Effector memory CD8-positive, alpha-beta T cell (primary cell): ENCODE data around the gene LYRM7.
A peak's percentile ranks its signal among the peaks of the same experiment; 100 is the strongest.
"Not testable (repeated sequence)": the region's sequence is repeated elsewhere in the genome, so short reads cannot be mapped to it uniquely, and the experiment has no call there.

Source experiments
- ATAC-seq: fragments of 150-1000 bp; cut with Tn5 transposase; replicated peaks from 2 replicates; pipeline ENCODE4 v1.10.0; 2021; ENCODE audit warnings: mild to moderate bottlenecking, moderate library complexity
- DNase-seq, 3 experiments: peaks; one replicate each; pipeline ENCODE4 v3.0.0; 2021
- H3K27ac Mint-ChIP-seq, 2 donors: one replicate each; pipeline ENCODE4 v1.8.0; 2022; ENCODE audit warnings: mild to moderate bottlenecking in 2 of 2, mixed read lengths in 2 of 2, moderate library complexity in 2 of 2
- H3K27me3 Mint-ChIP-seq, 2 donors: one replicate each; pipeline ENCODE4 v1.8.0; 2022; ENCODE audit warnings: mixed read lengths in 2 of 2
- H3K36me3 Mint-ChIP-seq: one replicate; pipeline ENCODE4 v1.8.0; 2022; ENCODE audit warnings: mild to moderate bottlenecking, moderate library complexity, mixed read lengths; ENCODE audit not compliant: insufficient read depth
- H3K4me1 Mint-ChIP-seq, 2 donors: one replicate each; pipeline ENCODE4 v1.8.0; 2022; ENCODE audit warnings: low read depth in 2 of 2, mixed read lengths in 2 of 2
- H3K4me3 Mint-ChIP-seq, 2 donors: one replicate each; pipeline ENCODE4 v1.8.0; 2022; ENCODE audit warnings: mild to moderate bottlenecking in 2 of 2, mixed read lengths in 2 of 2, moderate library complexity in 2 of 2
- H3K9me3 Mint-ChIP-seq, 2 donors: one replicate each; pipeline ENCODE4 v1.8.0; 2022; ENCODE audit warnings: mixed read lengths in 2 of 2

Gene LYRM7

DNA sequence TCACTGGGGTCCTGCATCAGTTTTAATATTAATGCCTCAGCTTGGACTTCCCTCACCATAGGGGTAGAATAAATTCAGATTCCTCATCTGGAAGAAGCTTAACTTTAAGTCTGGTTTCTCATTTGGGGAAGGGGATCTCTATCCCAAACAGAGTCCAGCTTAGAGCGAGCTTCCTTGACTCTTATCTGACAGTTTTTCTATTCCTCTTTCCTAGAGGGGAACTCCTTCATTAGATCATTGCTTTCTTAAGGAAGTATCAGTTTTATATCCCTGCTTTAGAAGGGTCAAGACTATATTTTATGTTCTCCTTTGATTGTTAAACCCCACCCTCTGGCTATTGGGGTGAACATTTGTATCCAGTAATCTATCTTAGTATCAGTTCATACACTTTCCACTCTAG, 68.9 kb downstream of the LYRM7 start:
- H3K27me3 Mint-ChIP-seq, result no peaks in the 10 kb centered on the region
- no peaks in the 10 kb centered on the region for H3K4me1 Mint-ChIP-seq
- DNase-seq, result no peak
- no peak overlapping the region for H3K4me3 Mint-ChIP-seq
- no peak overlapping the region for H3K27ac Mint-ChIP-seq
- no peaks in the 10 kb centered on the region for H3K36me3 Mint-ChIP-seq
- H3K9me3 Mint-ChIP-seq, result no peaks in the 10 kb centered on the region
- ATAC-seq, result no peak

DNA sequence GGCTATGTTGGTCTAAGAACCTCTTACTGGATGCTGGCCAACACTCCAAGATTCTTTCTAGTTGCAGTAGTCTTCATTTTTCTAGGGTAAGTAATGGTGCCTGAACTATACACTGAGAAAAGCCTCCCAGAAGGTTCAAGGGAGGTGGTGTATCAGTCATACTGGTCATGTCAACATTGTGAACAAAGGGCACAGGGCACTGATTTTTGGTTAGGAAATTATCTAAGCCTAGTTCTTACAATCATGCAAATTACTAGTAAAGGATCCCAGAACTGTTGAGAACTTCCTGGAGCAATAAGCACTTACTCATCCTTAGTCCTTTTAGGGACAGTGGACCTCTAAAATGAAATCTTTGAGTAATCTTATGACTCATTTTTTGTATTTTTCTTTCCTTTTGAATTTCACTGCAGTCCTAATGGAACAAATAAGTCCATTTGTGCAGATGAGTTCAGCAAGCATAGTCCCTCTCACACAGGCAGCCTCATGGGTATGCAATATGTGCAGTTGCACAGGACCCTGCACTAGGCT, 72.0 kb downstream of the LYRM7 start:
- Mint-ChIP-seq H3K4me3 (no peak overlapping the region), H3K4me1 (no peaks in the 10 kb centered on the region), H3K27ac (no peak overlapping the region), H3K9me3 (no peaks in the 10 kb centered on the region), H3K36me3 (no peaks in the 10 kb centered on the region), H3K27me3 (no peaks in the 10 kb centered on the region)
- DNase-seq, result no peak
- ATAC-seq, result no peak

DNA sequence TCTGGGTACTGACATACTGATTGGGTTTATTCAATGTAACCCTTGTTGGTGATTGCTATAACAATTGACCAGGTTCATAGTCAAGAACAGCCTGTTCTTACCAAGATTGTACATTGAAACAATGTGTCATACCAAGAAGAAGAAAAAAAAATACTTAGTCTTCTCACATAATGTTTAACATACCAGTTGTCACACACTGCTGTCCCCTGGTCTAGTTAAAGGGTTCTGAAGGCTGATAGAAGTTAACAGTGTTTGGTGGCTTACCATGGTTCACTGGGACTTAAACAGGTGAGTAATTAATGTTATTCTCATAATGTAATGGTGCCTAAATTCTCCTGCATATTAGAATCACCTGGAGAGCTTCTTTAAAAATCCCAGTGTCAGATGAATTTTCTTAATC, 74.6 kb downstream of the LYRM7 start:
- ATAC-seq (no peak), DNase-seq (no peak)
- no peak overlapping the region for H3K27ac Mint-ChIP-seq
- peaks cover 8 to 10% of the 10 kb centered on the region in 2 donors for H3K4me1 Mint-ChIP-seq
- H3K4me3 Mint-ChIP-seq, result no peak overlapping the region
- H3K36me3 Mint-ChIP-seq, result no peaks in the 10 kb centered on the region
- H3K27me3 Mint-ChIP-seq, result no peaks in the 10 kb centered on the region
- H3K9me3 Mint-ChIP-seq, result no peaks in the 10 kb centered on the region

DNA sequence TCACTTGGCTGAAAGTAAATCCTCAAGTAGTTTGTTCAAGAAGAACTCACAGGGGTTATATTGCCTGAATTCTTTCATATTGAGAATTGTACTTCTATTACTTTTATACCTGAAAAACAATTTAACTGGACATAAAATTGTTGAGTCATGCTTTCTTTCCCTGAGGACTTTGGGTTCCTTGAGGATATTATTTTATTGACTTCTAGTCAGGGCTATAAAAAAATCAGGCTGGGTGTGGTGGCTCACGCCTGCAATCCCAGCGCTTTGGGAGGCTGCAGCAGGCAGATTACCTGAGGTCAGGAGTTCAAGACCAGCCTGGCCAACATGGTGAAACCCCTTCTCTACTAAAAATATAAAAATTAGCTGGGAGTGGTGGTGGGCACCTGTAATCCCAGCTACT, 75.2 kb downstream of the LYRM7 start:
- ATAC-seq (no peak), DNase-seq (no peak)
- no peak overlapping the region for H3K27ac Mint-ChIP-seq
- no peaks in the 10 kb centered on the region for H3K9me3 Mint-ChIP-seq
- H3K4me1 Mint-ChIP-seq, result peaks cover 12 to 15% of the 10 kb centered on the region in 2 donors
- no peak overlapping the region for H3K4me3 Mint-ChIP-seq
- no peaks in the 10 kb centered on the region for H3K27me3 Mint-ChIP-seq
- H3K36me3 Mint-ChIP-seq, result no peaks in the 10 kb centered on the region

DNA sequence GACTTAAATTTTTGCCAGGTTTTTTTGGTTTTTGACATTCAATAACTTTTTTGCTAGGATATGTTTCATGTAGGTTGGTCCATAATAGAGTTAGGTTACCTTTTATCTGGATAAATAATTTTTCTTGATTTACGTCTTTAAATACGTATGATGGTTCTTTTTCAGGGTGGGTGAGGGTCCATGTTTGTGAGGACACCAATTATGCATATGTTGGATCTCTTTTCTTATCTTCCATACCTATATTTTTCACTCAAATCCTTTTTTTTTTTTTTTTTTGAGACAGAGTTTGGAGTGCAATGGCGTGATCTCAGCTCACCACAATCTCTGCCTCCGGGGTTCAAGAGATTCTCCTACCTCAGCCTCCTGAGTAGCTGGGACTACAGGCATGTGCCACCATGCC, 75.8 kb downstream of the LYRM7 start:
- no peak for DNase-seq
- Mint-ChIP-seq H3K9me3 (no peaks in the 10 kb centered on the region), H3K27ac (no peak overlapping the region), H3K27me3 (no peaks in the 10 kb centered on the region), H3K36me3 (peaks cover 2% of the 10 kb centered on the region), H3K4me3 (no peak overlapping the region), H3K4me1 (peaks cover 14 to 20% of the 10 kb centered on the region in 2 donors)
- ATAC-seq, result no peak

DNA sequence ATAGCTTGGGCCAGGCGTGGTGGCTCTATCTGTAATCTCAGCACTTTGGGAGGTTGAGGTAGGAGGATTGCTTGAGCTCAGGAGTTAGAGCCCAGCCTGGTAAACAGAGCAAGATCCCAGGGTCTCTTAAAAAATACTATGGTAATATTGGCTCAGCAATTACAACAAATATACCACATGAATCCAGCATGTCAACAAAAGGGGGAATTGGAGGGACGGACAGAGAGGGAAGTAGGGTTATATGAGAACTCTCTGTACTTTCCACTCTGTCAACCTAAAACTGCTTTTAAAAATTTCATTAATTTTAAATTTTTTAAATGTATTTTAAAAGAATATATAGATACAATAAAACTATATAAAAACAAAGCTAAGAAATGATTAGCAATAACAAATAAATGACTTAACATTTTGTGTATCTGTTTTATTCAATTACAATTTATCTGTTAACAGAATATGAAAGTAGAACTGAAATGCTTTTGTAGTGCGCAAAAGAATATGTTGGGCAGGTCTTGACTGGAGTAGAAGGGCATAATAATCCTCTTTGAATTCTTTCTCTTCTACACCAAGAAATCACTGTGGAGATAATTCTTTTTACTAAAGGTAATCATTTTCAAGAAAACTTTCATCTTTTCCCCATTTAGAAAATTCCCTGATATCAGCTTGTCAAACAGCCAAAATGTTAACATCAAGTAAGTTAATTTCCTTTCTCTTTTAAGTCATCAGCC, 80.2 kb downstream of the LYRM7 start:
- ATAC-seq (no peak), DNase-seq (no peak)
- Mint-ChIP-seq H3K4me3 (peak overlapping the region; percentile 63 to 93), H3K9me3 (no peaks in the 10 kb centered on the region), H3K27ac (peak overlapping the region; percentile 91 to 96), H3K36me3 (peaks cover 24% of the 10 kb centered on the region), H3K27me3 (no peaks in the 10 kb centered on the region), H3K4me1 (peaks cover 31 to 50% of the 10 kb centered on the region in 2 donors)

DNA sequence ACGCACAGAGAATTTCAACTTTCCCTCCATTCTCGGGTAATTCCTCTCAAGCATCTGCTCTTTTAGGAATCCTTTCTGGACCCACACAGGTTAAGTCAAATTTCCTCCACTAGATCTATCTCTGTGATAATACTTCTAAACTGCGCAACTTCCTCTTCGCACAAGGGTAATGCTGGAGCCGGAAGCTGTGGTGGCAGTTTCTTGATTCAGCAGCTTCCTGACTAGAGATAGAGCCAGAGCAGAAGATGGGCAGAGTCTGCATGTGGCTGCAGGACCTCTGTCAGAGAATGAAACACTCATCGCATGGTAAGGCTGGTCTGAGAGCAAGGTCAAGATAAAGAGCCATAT, 82.1 kb downstream of the LYRM7 start:
- Mint-ChIP-seq H3K27ac (peak overlapping the region; percentile 91 to 96), H3K4me1 (peaks cover 46 to 67% of the 10 kb centered on the region in 2 donors), H3K4me3 (peak overlapping the region; percentile 84 to 93), H3K27me3 (no peaks in the 10 kb centered on the region), H3K9me3 (no peaks in the 10 kb centered on the region), H3K36me3 (peaks cover 37% of the 10 kb centered on the region)
- peak; percentile 79 for ATAC-seq
- peak; percentile 73 to 76 (median 75) for DNase-seq

DNA sequence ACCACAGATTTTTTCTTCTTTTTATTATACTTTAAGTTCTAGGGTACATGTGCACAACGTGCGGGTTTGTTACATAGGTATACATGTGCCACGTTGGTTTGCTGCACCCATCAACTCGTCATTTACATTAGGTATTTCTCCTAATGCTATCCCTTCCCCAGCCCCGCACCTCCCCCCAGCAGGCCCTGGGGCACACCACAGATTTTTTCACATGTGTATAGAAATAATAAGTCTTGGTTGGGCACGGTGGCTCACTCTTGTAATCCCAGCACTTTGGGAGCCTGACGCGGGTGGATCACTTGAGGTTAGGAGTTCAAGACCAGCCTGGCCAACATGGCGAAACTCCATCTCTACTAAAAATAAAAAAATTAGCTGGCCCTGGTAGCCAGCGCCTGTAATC, 83.3 kb downstream of the LYRM7 start:
- not testable (repeated sequence) for DNase-seq, H3K27me3 Mint-ChIP-seq, H3K9me3 Mint-ChIP-seq, ATAC-seq
- Mint-ChIP-seq H3K36me3 (peaks cover 44% of the 10 kb centered on the region), H3K4me1 (peaks cover 56 to 79% of the 10 kb centered on the region in 2 donors), H3K4me3 (peak overlapping the region; percentile 84 to 93), H3K27ac (peak overlapping the region; percentile 91 to 96)

DNA sequence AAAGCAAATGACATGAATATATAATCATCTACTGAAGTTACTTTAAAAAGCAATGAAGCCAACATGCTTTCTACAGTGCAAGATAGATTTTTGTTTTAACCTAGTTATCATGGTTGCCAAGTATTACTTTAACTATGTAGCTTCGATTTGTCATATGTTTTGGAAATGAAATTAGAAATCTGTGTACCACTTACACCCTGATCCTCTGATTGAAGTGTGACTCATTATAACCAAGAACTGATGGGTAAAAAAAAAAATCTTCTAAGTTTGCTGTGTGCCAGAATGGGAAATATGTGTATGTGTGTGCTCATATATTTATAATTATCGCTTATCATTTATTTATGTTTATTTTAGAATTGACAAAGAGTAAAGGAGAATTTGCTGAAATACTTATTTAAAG, 84.0 kb downstream of the LYRM7 start:
- H3K27ac Mint-ChIP-seq, result peak overlapping the region; percentile 91 to 96
- no peaks in the 10 kb centered on the region for H3K9me3 Mint-ChIP-seq
- H3K4me1 Mint-ChIP-seq, result peaks cover 57 to 81% of the 10 kb centered on the region in 2 donors
- DNase-seq (no peak), ATAC-seq (no peak)
- peak overlapping the region; percentile 84 to 93 for H3K4me3 Mint-ChIP-seq
- H3K27me3 Mint-ChIP-seq, result no peaks in the 10 kb centered on the region
- H3K36me3 Mint-ChIP-seq, result peaks cover 49% of the 10 kb centered on the region
